Measurements from ENCODE around the gene PXDN. TPM values are rescaled to one million over a fixed set of nuclear protein-coding genes. Genes with fewer than 3 reads are reported as not detected.
A peak's percentile ranks its signal among the peaks of the same experiment; 100 is the strongest.

Gene PXDN
- total and polyA plus RNA-seq, 2 of the 13 experiments (the other 11 are each of a cell fraction or from before 2014, with no cell fraction given), result not detected

- FAIRE-seq, result no peak
- intact Hi-C loops (cut with micrococcal nuclease; ENCODE audit: unreplicated experiment) (no loop called here), in situ Hi-C loops (cut with HindIII; ENCODE audit: extremely low pct_ligation_motif_present, low pct_unique_long_range_greater_than_20kb) (no loop called here)
- H3K4me1 ChIP-seq (ENCODE audit: insufficient read depth, low read length), result no peaks in the 10 kb centered on the region
- no peak overlapping the region for H3K9ac ChIP-seq (ENCODE audit: insufficient read depth, low read depth, low read length)
- ATAC-seq, result peak; percentile 13; the same call in 1 of the 3 replicates
- H2AFZ ChIP-seq (ENCODE audit: low read length), result no peak overlapping the region
- no peak for DNase-seq (ENCODE audit: low spot score)
- H4K20me1 ChIP-seq (ENCODE audit: insufficient read depth, low read length), result no peaks in the 10 kb centered on the region
- H3K4me3 ChIP-seq (replicated peaks in 1 of 3; ENCODE audit: insufficient read depth in 1 of 3, low read depth in 2 of 3, low read length in 3 of 3), result no peak overlapping the region
- WGBS (ENCODE audit: low lambda C conversion rate), result 36% methylated on average over 11 of the region's 12 CpGs
- no peaks in the 10 kb centered on the region for H3K36me3 ChIP-seq (replicated peaks in 1 of 2; ENCODE audit: control insufficient read depth in 1 of 2, insufficient read depth in 2 of 2, low read length in 2 of 2)
- peaks cover 21 to 85% of the 10 kb centered on the region in 2 experiments for H3K27me3 ChIP-seq (ENCODE audit: control insufficient read depth in 1 of 2, insufficient read depth in 2 of 2, low read length in 2 of 2)
- BruUV-seq (replicated peaks), result no TSS peak
- ChIA-PET POLR2A (no interaction called here), CTCF (ENCODE audit: low intra/inter-chr PET ratio, low total read pairs) (no interaction called here)
- H3K9me3 ChIP-seq (ENCODE audit: low read length), result no peaks in the 10 kb centered on the region
- no peak overlapping the region for H3K27ac ChIP-seq (ENCODE audit: extremely low read length, insufficient read depth, low read length)
- TF ChIP-seq ZNF883 (CRISPR knock-in tag; IDR thresholded peaks at IDR 0.05; ENCODE audit: not compliant biosample characterization), result no peak
- H3K79me2 ChIP-seq (ENCODE audit: insufficient read depth, low read length), result no peaks in the 10 kb centered on the region
- no peak overlapping the region for H3K4me2 ChIP-seq (ENCODE audit: low read depth, low read length)
These were observed 109.5 kb downstream of the PXDN start for GRCh38 chr2:1634681-1635341.

- ChIA-PET POLR2A (no interaction called here), CTCF (ENCODE audit: low intra/inter-chr PET ratio, low total read pairs) (no interaction called here)
- ATAC-seq (peak; percentile 16; the same call in 1 of the 3 replicates), FAIRE-seq (no peak), DNase-seq (ENCODE audit: low spot score) (no peak)
- H3K27ac ChIP-seq (ENCODE audit: extremely low read length, insufficient read depth, low read length), result no peak overlapping the region
- peaks cover 17 to 78% of the 10 kb centered on the region in 2 experiments for H3K27me3 ChIP-seq (ENCODE audit: control insufficient read depth in 1 of 2, insufficient read depth in 2 of 2, low read length in 2 of 2)
- intact Hi-C loops (cut with micrococcal nuclease; ENCODE audit: unreplicated experiment), result no loop called here
- BruUV-seq (replicated peaks), result no TSS peak
- H4K20me1 ChIP-seq (ENCODE audit: insufficient read depth, low read length), result no peaks in the 10 kb centered on the region
- H3K36me3 ChIP-seq (replicated peaks in 1 of 2; ENCODE audit: control insufficient read depth in 1 of 2, insufficient read depth in 2 of 2, low read length in 2 of 2), result no peaks in the 10 kb centered on the region
- 7% methylated on average over 7 of the region's 18 CpGs for WGBS (ENCODE audit: low lambda C conversion rate)
- H3K9me3 ChIP-seq (ENCODE audit: low read length), result no peaks in the 10 kb centered on the region
- H3K4me1 ChIP-seq (ENCODE audit: insufficient read depth, low read length), result no peaks in the 10 kb centered on the region
- no peaks in the 10 kb centered on the region for H3K79me2 ChIP-seq (ENCODE audit: insufficient read depth, low read length)
- H3K4me3 ChIP-seq (replicated peaks in 1 of 3; ENCODE audit: insufficient read depth in 1 of 3, low read depth in 2 of 3, low read length in 3 of 3), result no peak overlapping the region
- H3K4me2 ChIP-seq (ENCODE audit: low read depth, low read length), result no peak overlapping the region
- no peak overlapping the region for H2AFZ ChIP-seq (ENCODE audit: low read length)
- H3K9ac ChIP-seq (ENCODE audit: insufficient read depth, low read depth, low read length), result no peak overlapping the region
- in situ Hi-C loops (cut with HindIII; ENCODE audit: extremely low pct_ligation_motif_present, low pct_unique_long_range_greater_than_20kb), result no loop called here
- TF ChIP-seq ZNF546 (CRISPR knock-in tag; conservative IDR thresholded peaks at IDR 0.05), result no peak
- TF ChIP-seq FOXA3 (CRISPR knock-in tag; IDR thresholded peaks at IDR 0.05), result no peak
- TF ChIP-seq CENPBD1 (CRISPR knock-in tag; IDR thresholded peaks at IDR 0.05; ENCODE audit: borderline replicate concordance, low read depth), result no peak
- TF ChIP-seq ZNF619 (CRISPR knock-in tag; IDR thresholded peaks at IDR 0.05), result no peak
- no peak for TF ChIP-seq ERF (CRISPR knock-in tag; IDR thresholded peaks at IDR 0.05)
- TF ChIP-seq ZNF451 (CRISPR knock-in tag; IDR thresholded peaks at IDR 0.05), result no peak
- TF ChIP-seq ZFP62 (CRISPR knock-in tag; IDR thresholded peaks at IDR 0.05), result no peak
- TF ChIP-seq ZNF274 (CRISPR knock-in tag; IDR thresholded peaks at IDR 0.05), result no peak
- no peak for TF ChIP-seq ADNP (CRISPR knock-in tag; IDR thresholded peaks at IDR 0.05)
- TF ChIP-seq TAF15 (IDR thresholded peaks at IDR 0.05; ENCODE audit: low read depth, low read length, poor library complexity, severe bottlenecking), result no peak
- TF ChIP-seq PHF21A (CRISPR knock-in tag; IDR thresholded peaks at IDR 0.05), result no peak
- TF ChIP-seq YEATS2 (CRISPR knock-in tag; IDR thresholded peaks at IDR 0.05; ENCODE audit: borderline replicate concordance), result no peak
- no peak for TF ChIP-seq ZNF839 (CRISPR knock-in tag; IDR thresholded peaks at IDR 0.05; ENCODE audit: borderline replicate concordance)
- no peak for TF ChIP-seq TFDP1 (CRISPR knock-in tag; IDR thresholded peaks at IDR 0.05; ENCODE audit: borderline replicate concordance)
- TF ChIP-seq SAP130 (CRISPR knock-in tag; IDR thresholded peaks at IDR 0.05; ENCODE audit: low read depth), result no peak
- no peak for TF ChIP-seq AHR (CRISPR knock-in tag; IDR thresholded peaks at IDR 0.05)
- TF ChIP-seq HNRNPH1 (optimal IDR thresholded peaks at IDR 0.05; ENCODE audit: low read depth, low read length), result no peak
- TF ChIP-seq MED1 (CRISPR knock-in tag; IDR thresholded peaks at IDR 0.05), result no peak
These were observed 110.3 kb downstream of the PXDN start for GRCh38 chr2:1633936-1634587.
